ENCODE data around the gene FBXO3.
"Not testable (repeated sequence)": the region's sequence is repeated elsewhere in the genome, so short reads cannot be mapped to it uniquely, and the experiment has no call there.

FBXO3 gene

GRCh38 chr11:33724644-33725035 is 49.7 kb downstream of the FBXO3 start:
- DNase-seq: no peak

GRCh38 chr11:33723238-33723881 is 51.0 kb downstream of the FBXO3 start:
- DNase-seq: peak; percentile 24

DNA sequence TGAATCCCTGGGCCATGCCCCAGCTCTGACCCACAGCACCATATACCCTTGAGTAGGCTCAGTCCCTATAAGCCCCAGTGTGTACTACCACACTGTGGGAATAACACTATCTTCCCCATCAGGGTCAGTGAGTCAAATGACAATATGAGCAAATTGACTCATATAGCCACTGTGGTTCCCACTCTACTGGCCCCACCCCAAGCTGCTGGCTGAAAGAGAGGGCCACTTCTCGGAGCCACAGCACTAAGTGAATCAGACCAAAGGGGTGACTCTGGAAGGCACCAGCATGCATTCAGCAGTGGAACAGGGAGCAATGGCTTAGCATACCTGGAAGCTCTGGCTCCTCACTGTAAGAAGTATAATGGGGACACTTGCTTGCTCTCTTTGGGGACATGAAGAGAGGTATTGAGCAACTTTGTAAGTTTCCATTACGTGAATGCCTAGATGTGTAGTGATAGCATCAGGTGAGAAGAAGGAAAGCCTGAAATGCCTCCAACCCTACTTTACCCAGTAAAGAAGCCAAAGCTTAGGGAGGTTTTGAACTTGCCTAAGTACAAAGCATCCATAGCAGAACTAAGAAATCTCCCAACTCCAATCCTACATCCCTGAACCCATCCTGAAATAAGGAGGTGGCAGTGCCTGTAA is 51.6 kb downstream of the FBXO3 start:
- no peak for DNase-seq

- no peak for DNase-seq
Measured at GRCh38 chr11:33721984-33722383, 52.3 kb downstream of the FBXO3 start.

DNA sequence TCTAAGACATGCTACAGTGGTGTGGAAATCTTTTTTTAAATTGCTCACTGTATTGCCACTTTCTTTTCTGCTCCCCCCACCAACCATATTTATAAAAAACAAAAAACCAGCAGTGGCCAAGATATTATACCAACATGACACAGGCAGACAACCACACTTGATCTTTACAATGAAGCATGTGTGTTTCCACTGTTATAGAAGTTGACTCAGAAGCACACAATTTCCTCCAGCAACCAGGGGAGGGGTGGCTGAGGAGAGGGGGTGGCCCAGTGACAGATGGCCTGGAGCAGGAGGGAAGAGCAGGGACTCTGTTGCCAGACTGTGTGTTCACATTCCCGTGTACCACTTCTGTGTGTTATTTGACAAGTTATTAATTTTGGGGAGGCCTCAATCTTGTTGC is 52.9 kb downstream of the FBXO3 start:
- DNase-seq: no peak

GRCh38 chr11:33719587-33719986 is 54.7 kb downstream of the FBXO3 start:
- no peak for DNase-seq

GRCh38 chr11:33718440-33718839 is 55.9 kb downstream of the FBXO3 start:
- DNase-seq: no peak

- DNase-seq: no peak
Measured at GRCh38 chr11:33716243-33716642, 58.1 kb downstream of the FBXO3 start.

DNA sequence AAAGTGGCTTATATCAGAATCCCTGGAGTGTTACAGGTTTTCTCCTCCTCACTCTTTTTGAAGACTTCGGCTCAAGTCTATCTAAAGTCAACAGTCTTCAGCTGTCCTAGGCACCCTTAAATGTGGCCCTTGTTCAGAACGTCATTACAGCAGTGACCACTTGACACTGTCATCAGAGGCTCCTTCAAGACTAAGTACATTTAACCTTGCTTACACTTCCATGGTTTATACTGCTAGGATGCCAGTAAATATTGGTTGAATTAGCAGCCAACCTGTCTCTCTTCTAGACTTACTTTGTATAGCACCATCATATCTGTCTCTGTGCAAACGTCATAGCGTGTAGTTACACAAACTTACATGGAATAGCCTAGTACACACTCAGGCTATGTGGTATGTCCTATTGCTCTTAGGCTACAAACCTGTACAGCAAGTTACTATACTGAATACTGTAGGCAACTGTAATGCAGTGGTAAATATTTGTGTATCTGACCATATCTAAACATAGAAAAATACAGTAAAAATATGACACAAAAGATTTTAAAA is 60.4 kb downstream of the FBXO3 start:
- no peak for DNase-seq

DNA sequence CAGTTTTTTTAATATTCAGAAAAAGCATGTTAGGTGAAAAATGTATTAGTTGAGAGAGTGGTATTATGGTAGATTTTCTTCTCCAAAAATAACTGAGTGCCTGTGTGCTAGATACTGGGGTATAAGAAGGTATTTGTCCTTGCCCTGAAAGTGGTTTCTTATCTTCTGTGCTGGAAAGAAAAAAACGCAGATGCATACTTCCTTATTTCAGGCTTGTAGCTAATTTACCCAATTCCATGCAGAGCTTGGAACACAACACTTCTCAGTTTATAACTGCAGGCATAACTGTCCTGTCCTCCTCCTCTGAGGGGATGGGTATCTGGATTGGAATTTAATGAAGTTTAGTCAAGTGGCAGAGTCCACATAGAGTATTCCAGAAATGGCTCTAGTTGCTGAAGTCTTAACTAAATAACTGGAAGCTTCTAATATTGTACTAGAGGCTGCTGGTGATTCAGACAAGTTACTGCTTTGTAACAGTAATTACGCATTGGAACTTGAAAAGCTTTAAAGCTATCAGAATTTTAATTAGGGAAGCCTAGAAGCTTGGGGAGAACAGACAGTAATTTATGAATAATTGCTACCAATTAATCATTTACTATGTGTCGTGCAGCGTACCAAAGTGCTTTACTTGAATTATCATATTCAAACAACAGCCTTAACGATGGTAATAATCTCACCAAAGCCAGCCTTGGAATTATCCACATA is 61.0 kb downstream of the FBXO3 start:
- DNase-seq: no peak

GRCh38 chr11:33712436-33712835 is 61.9 kb downstream of the FBXO3 start:
- DNase-seq: no peak

- no peak for DNase-seq
Measured at GRCh38 chr11:33709466-33709865, 64.9 kb downstream of the FBXO3 start.

DNA sequence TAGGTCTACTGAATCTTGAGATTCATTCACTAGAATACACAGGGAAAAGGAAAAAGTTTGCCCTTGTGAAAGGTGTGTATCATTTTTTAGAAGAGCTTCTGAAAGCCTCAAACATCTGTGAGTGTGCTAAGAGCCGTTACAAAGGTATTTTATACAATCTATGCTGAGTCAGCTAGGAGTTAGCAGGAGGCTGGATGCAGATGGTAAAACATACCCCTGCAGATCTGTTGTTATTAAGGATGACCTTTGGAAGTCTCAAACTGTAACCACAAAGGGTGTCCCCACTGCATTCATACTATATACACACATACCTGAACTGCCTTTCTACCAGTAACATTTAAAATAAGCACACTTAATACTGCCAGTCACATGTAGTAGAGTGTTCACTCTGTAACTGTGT is 65.3 kb downstream of the FBXO3 start:
- DNase-seq: no peak

DNA sequence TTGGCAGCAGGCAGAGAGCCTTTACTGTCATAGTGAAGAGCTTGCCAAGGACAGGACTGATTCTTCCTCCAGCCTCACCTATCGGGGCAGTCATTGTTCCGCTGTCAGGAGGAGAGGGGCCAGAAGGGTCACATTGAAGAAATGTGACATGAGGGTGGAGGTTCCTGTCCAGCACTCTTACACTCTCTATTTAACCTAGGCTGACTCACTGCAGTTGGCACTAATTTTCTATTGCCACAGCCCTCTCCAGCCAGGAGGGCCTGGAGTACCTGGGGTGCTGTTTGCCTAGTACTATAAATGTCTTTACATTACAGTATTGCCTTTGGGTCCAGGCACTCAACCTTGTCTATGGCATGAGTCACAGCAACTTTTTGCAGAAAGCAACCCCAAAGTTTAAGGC is 66.5 kb downstream of the FBXO3 start:
- DNase-seq: not testable (repeated sequence)

GRCh38 chr11:33706966-33707365 is 67.4 kb downstream of the FBXO3 start:
- no peak for DNase-seq

DNA sequence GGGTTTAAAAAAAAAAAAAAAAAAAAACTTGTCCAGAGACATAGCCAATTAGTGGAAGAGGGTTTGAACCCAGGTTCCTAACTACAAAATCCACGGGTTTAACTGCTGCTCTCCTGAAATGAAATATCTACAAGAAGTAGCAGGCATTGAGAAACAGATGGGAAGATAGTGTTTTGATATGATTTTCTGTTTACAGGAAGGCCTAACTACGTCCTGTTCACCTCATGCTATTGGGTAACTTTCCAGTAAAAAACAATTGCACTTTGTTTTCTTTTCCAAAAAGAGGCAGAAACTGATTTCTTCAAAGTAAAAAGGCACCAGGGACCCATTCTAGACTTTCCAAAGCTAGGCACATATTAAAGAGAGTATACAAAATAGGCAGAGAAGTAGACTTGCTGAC is 67.8 kb downstream of the FBXO3 start:
- DNase-seq: no peak

GRCh38 chr11:33704240-33705002 is 69.9 kb downstream of the FBXO3 start:
- DNase-seq: no peak

- DNase-seq: no peak
Measured at GRCh38 chr11:33703788-33704187, 70.5 kb downstream of the FBXO3 start.

GRCh38 chr11:33703234-33703633 is 71.1 kb downstream of the FBXO3 start:
- DNase-seq: no peak

DNA sequence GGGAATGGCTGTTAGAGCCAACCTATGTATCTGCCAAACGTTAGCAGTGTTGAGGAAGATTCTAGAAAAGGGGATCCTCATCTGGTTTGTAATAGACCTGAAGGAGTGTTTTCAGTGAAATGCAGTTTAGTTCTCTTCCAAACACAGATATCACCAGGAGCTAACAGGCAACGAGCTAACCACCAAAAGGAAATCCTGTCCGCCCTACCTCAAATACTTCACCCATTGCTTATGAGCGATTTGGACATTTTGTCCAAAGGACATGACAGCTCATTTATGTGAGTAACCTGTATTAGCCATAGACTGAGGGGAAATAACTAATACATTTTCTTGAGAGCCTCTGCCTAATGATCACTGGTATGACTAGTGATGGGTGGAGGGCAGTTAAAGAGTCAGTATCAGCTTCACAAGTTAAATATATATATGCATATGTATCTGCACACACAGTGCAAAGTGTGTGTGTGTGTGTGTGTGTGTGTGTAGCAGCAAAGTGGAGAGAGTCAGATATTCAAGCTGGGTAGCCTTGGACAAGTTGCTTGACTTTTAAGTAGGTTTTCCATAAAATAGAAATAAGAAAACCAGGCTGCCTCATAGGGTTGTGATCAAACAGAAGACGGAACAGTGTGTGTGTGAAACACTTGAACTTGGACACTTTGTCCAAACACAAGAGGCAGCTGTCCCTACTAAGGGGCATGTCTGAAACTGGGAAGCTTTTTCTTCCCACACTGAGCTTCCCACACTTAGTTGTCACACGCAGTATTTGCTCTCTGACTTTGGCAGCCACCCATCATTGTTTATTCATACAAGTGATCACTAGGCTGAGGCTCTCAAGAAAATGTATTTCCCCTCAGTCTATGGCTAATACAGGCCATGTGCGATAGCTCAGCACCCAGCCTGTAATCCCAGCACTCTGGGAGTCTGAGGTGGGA is 72.8 kb downstream of the FBXO3 start:
- no peak for DNase-seq

DNA sequence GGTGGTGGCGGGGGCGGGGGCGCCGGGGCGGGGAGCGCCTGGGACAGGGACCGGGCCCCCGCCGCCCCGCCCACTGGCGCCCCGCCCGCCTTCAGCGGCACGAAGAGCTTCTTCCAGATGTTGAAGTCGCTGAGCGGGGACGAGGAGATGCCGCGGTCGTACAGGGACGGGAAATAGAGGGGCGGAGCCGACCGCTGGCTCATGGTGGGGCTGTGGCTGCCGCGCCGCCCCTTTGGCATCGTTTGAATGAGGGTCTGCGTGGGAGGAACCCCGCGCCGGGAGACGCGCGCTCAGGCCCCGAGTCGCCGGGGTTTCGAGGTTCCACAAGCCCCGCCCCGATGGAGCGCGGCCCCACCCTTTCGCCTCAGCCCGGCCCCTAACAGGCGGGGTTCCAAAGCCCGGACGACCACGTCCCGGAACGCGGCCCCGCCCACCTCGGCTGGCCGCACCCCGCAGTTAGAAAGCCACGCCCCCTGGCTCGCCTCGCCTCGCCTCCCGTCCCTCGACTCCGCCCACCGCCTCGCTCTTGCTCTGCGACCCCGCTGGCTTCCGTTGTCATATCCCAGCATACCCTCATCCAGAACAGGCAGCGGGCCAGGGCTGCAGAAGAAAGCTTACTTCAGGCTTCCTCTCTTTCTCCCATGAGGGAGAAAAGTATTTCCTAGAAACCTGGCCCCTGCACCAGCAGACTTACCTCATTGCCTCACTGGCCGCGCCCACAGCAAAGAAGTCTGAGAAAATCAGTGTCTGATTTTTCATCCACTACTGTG is 73.6 kb downstream of the FBXO3 start, which contains the start of gene C11orf91:
TSS of gene C11orf91 (minus strand) at position 325 of the 770 bp plus-strand sequence. CDS start at position 239, 86 bp downstream.
- peak; percentile 7 for DNase-seq

Measured in GF-D8 (cell line).